HG02885 (cell line): ENCODE results near the gene FOXE1.

Experiments used
- ATAC-seq: cut with Tn5 transposase; IDR thresholded peaks from one replicate; pipeline ENCODE4 v1.9.1; 2021; ENCODE audit warnings: mild to moderate bottlenecking; ENCODE audit not compliant: unreplicated experiment, poor library complexity

Gene FOXE1

DNA sequence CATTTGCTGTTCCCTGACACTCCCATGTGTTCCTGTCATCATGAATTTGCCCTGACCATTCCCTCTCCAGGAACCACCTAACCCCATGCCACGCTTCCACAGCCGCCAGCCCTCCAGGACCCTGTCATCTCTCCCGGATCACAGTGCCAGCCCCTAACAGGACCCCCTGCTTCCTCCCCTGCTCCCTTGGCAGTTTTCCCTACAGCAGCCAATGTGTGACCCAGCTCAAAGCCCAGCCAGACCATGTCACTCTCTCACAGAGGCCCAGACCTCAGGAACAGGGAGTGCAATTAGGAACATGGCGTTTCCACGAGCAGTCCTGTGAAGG, 8.1 kb downstream of the FOXE1 start:
- no peak for ATAC-seq

- ATAC-seq: no peak
Measured at GRCh38 chr9:97863314-97863713, 10.3 kb downstream of the FOXE1 start.

DNA sequence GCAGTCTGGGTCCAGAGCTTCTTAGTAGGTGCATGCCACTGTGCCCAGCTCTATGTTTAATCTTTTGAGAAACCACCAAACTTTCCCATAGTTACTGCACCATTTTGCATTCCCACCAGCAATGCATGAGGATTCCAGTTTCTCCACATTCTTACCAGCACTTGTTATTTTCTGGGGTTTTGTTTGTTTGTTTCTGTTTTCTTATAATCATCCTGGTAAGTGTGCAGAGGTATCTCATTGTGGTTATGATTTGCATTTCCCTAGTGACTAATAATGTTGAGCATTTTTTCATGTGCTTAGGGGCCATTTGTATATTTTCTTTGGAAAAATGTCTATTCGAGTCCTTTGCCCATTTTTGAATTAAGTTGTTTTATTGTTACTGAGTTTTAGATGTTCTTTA, 11.4 kb downstream of the FOXE1 start:
- no peak for ATAC-seq

DNA sequence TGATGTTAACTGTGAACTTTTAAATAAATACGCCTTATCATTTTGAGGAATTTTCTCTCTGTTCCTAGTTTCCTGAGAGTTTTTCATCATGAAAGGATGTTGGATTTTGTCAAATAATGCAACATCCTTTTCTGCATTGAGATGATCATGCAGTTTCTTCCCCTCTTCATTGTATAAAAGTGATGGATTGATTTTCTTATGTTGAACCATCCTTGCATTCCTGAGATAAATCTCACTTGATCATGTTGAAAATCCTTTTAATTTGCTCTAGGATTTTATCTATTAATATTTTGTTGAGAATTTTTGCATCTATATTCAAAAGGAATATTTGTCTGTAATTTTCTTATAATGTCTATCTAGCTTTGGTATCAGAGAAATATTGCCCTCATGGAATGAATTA, 13.3 kb downstream of the FOXE1 start:
- no peak for ATAC-seq

DNA sequence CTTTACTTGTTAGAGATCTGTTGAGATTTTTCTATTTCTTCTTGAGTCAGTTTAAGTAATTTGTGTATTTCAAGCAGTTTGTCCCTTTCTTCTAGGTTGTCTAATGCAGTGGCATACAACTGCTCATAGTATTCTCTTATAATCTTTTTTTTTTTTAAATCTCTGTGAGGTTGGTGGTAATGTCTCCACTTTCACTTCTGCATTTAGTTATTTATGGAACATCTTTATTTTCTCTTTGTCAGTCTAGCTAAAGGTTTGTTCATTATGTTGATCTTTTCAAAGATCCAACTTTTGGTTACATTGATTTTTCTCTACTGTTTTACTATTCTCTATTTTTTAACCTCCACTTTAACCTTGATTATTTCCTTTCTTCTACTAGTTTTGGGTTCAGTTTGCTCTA, 13.8 kb downstream of the FOXE1 start:
- no peak for ATAC-seq

- ATAC-seq: no peak
Measured at GRCh38 chr9:97868859-97869258, 15.8 kb downstream of the FOXE1 start.

GRCh38 chr9:97873425-97873824, 20.4 kb downstream of the FOXE1 start:
- no peak for ATAC-seq

- no peak for ATAC-seq
Measured at GRCh38 chr9:97873882-97874281, 20.9 kb downstream of the FOXE1 start.

DNA sequence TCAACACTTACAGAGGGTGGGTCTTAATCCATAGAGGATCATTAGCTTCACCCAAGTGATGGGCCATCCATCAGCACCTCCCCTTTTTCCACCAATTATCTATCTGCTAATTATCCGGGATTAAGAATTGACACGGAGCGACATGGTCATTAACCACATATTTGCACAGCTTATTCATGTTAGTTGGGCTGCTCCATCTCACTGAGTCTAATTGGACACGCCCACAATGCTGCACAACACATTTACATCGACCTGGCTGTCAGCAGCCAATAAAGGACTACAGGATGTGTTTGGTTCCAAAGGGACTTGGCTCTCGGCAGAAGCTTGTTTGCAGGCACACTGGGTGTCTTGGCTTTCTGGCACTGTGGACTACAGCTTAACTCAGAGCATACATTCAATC, 21.6 kb downstream of the FOXE1 start:
- no peak for ATAC-seq

- ATAC-seq: no peak
Measured at GRCh38 chr9:97875111-97875510, 22.1 kb downstream of the FOXE1 start.

DNA sequence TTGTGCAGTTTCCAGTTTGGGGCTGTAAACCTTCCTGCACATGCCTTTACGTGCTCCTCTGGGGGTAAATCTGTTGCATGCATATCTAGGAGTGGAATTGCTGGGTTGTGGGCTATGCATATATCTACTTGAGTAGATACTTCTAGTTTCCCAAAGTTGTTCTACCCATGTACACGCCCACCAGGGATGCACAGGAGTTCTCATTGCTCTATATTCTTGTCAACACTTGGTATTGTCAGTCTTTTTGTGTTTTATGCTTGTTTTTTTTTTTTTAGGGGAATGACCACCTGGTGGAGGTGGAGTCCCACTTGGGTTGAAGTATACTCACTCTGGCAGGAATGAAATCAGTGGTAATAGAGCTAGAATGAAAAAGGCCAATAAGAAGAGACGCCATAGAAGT, 23.0 kb downstream of the FOXE1 start:
- ATAC-seq: no peak

DNA sequence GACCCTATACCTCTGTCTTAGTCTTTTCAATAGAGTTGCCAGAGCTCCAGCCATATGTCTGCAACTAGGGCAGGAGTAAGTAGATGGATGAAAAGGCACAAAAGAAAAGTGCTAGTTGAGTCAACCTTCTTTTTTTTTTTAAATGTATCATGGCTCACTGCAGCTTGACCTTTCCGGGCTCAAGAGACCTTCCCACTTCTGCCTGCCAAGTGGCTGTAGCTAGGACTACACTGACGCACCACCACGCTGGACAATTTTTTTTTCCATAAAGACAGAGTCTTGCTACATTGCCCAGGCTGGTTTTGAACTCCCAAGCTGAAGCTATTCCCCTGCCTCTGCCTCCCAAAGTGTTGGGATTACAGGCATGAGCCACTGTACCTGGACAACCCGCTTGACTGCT, 27.3 kb downstream of the FOXE1 start:
- ATAC-seq: no peak

- ATAC-seq: no peak
Measured at GRCh38 chr9:97889941-97890887, 37.2 kb downstream of the FOXE1 start.

DNA sequence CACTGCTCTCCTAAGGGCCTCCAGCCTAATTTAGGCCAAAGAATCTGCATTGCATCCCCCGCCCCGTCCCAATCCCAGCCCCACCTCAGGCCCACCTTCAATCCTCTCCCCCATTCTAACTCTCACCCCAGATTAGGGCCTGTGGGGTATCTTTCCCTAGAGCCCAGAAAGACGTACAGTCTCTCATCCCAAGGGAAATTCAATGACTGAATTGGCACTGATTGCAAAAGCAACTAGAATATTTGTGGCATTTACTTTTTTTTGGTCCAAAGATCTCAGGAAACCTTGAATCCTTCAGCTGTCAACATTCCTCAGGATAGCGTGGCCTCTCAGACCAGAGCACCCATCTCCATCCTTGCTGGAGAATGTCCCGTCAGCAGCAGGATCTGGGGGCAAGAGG, 38.7 kb downstream of the FOXE1 start:
- no peak for ATAC-seq

GRCh38 chr9:97892421-97892820, 39.4 kb downstream of the FOXE1 start:
- ATAC-seq: no peak

- no peak for ATAC-seq
Measured at GRCh38 chr9:97895211-97895610, 42.2 kb downstream of the FOXE1 start.

GRCh38 chr9:97895695-97896332, 42.8 kb downstream of the FOXE1 start:
- no peak for ATAC-seq

GRCh38 chr9:97900103-97900737, 47.2 kb downstream of the FOXE1 start:
- no peak for ATAC-seq

DNA sequence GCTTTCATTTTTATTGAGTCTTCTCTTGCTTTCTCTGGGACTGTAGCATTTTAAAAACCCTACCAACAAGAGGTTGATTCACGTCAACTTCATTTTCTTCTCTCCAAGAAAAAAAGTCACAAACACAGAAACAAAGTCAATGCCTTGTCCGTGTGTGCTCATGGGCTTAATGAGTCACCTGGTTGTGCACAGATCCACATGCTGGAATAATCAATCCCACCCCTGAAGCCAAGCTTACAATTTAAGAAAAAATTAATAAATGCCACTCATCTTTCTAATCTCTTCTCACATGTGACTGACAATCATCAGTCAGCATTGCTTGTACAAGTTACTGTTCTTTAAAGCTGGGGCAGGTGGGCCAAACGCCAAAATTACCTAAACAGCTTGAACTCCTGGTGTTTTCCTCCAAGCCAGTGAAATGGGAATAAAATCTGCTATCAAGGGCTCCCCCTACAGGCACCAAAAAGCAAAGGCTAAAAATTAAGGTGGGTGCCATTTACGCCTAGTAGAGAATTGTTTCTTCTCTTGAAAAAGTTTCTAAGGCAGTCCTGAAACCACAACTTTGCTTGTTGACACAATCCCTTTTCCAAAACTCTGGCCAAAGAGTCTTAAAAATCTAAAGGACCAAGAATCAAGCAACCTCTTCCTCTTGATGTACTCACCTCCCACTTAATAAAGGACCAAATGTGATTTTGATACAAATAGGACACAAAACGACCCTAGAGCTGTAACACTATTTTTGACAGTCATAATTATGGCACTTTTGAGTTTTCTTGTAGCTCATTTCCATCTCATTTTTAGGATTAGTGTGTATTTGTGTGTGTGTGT, 47.9 kb downstream of the FOXE1 start:
- no peak for ATAC-seq

DNA sequence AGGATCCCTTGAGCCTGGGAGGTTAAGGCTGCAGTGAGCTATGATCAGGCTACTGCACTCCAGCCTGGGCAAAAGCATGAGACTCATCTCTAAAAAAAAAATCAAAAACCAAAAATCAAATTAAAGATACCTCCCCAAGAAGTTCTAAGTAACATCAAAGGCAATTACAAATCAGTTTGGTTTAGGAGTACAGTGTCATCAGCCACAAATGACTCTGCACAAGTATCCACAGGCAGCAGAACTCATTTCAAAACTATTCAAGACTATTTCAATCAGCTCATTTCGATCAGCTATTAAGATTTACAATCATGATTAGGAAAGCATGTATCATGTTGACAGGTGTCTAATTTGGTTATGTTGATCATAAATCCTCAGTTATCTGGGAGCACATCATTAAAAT, 50.2 kb downstream of the FOXE1 start:
- no peak for ATAC-seq

DNA sequence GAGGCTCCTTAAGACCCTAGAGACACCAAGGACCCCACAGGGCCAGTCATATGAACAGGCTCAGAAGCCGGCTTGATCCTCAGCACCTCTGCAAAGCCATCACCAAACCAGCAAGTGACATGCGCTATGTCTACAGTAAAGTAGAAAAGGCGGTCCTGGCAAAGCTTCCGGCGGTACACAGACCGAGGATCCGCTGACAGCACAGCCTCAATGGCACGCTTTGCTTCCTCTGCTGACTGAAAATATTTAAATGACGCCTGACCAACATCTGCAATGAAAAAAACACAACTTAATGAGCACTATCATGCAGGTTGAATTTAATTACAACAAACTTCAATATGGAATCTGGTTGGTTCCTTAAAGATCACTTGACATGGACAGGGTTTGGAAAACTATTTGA, 51.7 kb downstream of the FOXE1 start:
- ATAC-seq: no peak
